Kidney (tissue), 14 donors: ENCODE results near the gene KRTAP10-10. TPM values are rescaled to one million over a fixed set of nuclear protein-coding genes. Genes with fewer than 3 reads are reported as not detected.
"Not testable (repeated sequence)": the region's sequence is repeated elsewhere in the genome, so short reads cannot be mapped to it uniquely, and the experiment has no call there.

ENCODE experiments used
- DNase-seq, 5 donors: peaks; one replicate each; pipeline ENCODE4 v3.0.0-alpha.2; 2013 to 2020
- FAIRE-seq: peaks from 2 replicates; lab custom pipeline; 2012; peaks lifted over from hg19 to GRCh38; lab: Jason Lieb, UNC
- H3K27ac ChIP-seq, 2 donors: one replicate each; pipeline ENCODE4 v1.7.0; 2013; ENCODE audit warnings: low read depth in 2 of 2, low read length in 2 of 2, inconsistent platforms in 1 of 2
- H3K27me3 ChIP-seq: one replicate; pipeline ENCODE4 v1.7.1; 2013; ENCODE audit warnings: low read length, inconsistent platforms; ENCODE audit not compliant: control insufficient read depth, insufficient read depth
- H3K36me3 ChIP-seq, 3 donors: one replicate each; pipeline versions ENCODE4 v1.7.0 to v1.7.1; 2013; ENCODE audit warnings: low read length in 3 of 3, control low read depth in 1 of 3, inconsistent platforms in 1 of 3; ENCODE audit not compliant: insufficient read depth in 3 of 3, control insufficient read depth in 2 of 3
- H3K4me1 ChIP-seq, 3 donors: one replicate each; pipeline versions ENCODE4 v1.7.0 to v1.7.1; 2013; ENCODE audit warnings: low read length in 3 of 3, inconsistent platforms in 1 of 3, low read depth in 1 of 3; ENCODE audit not compliant: control insufficient read depth in 2 of 3, insufficient read depth in 2 of 3
- H3K4me3 ChIP-seq, 3 donors: one replicate each; pipeline versions ENCODE4 v1.7.0 to v1.8.1; 2013; ENCODE audit warnings: low read length in 3 of 3, control low read depth in 1 of 3, inconsistent platforms in 1 of 3
- H3K9ac ChIP-seq, 3 donors: one replicate each; pipeline versions ENCODE4 v1.7.0 to v1.7.1; 2013; ENCODE audit warnings: low read length in 3 of 3, control low read depth in 1 of 3, inconsistent platforms in 1 of 3
- H3K9me3 ChIP-seq, 3 donors: one replicate each; pipeline versions ENCODE4 v1.7.0 to v1.7.1; 2013; ENCODE audit warnings: low read length in 3 of 3, control low read depth in 1 of 3, inconsistent platforms in 1 of 3; ENCODE audit not compliant: control insufficient read depth in 2 of 3, insufficient read depth in 1 of 3
- intact Hi-C: fragments of 100-400 bp; cut with DNase I; formaldehyde crosslinking; loops from one replicate; pipeline ENCODE4 v1.11.1; 2022
- polyA plus RNA-seq: library from polyadenylated mRNA; stranded (reverse); fragments of 350-450 nt; fragmentation: Illumina TruSeq; extraction: RNeasy Lipid Tissue Mini Kit (QIAGEN cat#74804); gene quantifications from one replicate; pipeline ENCODE4 v1.2.3, GENCODE V29; 2014; ENCODE audit warnings: low read depth, low replicate concordance; ENCODE audit not compliant: insufficient read depth
- total RNA-seq: library from RNA; stranded (reverse); fragmentation: NEBNext Ultra II Directional; extraction: Animal tissue kit (Norgen Biotek cat#: 25700); gene quantifications from one replicate; pipeline ENCODE4 v1.2.1, GENCODE V29; 2021
- TF ChIP-seq, protein P1 (sequence below): IDR thresholded peaks from 3 replicates; pipeline ENCODE4 v1.5.1; 2012; ENCODE audit warnings: mild to moderate bottlenecking, moderate library complexity, borderline replicate concordance; ENCODE audit not compliant: insufficient read depth; ENCODE audit errors: extremely low read depth
- donor health status: control.
- donor health status: control.
- donor health status: control.
- donor health status: control.
- donor health status: control.
- donor health status: DM: yes; HTN: yes; CAD: no.
- donor health status: Normal renal cell carcinoma (clear cell type).

KRTAP10-10 gene
- total and polyA plus RNA-seq, 2 donors from 2014 or later = not detected

DNA sequence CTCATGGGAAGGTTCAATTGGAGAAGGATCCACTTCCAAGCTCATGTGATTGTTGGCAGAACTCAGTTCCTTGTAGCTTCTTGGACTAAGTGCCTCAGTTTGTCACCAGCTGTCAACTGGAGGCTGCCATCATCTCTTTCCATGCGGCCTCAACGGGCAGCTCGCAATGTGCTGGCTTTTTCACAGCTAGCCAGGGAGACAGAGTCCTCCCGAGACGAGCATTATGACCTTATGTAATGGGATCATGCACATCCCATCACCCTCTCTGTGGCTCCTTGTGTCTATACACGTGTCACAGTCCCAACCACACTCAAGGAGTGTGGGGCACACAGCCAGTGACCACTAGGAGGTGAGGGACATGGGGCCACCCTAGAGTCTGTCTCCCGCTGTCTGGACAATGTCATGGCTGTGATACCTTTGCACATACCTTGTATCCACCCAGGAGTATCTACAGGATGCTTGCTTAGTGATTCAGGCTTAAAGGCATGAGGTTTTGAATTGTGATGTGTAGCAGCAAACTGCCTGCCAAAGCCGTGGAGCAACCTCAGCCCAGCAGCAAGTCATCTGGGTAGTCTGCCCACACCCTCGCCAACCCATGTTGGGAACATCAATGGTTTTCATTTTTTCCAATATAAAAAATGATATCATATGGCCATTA is 41.0 kb upstream of the KRTAP10-10 start:
- Histone ChIP-seq H3K4me1 (no peaks in the 10 kb centered on the region), H3K36me3 (no peaks in the 10 kb centered on the region), H3K4me3 (no peak overlapping the region), H3K27ac (no peak overlapping the region), H3K9me3 (no peaks in the 10 kb centered on the region), H3K9ac (no peak overlapping the region), H3K27me3 (no peaks in the 10 kb centered on the region)
- no peak for FAIRE-seq
- TF ChIP-seq, protein P1, sequence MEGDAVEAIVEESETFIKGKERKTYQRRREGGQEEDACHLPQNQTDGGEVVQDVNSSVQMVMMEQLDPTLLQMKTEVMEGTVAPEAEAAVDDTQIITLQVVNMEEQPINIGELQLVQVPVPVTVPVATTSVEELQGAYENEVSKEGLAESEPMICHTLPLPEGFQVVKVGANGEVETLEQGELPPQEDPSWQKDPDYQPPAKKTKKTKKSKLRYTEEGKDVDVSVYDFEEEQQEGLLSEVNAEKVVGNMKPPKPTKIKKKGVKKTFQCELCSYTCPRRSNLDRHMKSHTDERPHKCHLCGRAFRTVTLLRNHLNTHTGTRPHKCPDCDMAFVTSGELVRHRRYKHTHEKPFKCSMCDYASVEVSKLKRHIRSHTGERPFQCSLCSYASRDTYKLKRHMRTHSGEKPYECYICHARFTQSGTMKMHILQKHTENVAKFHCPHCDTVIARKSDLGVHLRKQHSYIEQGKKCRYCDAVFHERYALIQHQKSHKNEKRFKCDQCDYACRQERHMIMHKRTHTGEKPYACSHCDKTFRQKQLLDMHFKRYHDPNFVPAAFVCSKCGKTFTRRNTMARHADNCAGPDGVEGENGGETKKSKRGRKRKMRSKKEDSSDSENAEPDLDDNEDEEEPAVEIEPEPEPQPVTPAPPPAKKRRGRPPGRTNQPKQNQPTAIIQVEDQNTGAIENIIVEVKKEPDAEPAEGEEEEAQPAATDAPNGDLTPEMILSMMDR = no peak
- DNase-seq = no peak
- intact Hi-C loops = no loop called here

- TF ChIP-seq, protein P1 = no peak
These were observed 39.1 kb upstream of the KRTAP10-10 start for GRCh38 chr21:44598061-44598460.

DNA sequence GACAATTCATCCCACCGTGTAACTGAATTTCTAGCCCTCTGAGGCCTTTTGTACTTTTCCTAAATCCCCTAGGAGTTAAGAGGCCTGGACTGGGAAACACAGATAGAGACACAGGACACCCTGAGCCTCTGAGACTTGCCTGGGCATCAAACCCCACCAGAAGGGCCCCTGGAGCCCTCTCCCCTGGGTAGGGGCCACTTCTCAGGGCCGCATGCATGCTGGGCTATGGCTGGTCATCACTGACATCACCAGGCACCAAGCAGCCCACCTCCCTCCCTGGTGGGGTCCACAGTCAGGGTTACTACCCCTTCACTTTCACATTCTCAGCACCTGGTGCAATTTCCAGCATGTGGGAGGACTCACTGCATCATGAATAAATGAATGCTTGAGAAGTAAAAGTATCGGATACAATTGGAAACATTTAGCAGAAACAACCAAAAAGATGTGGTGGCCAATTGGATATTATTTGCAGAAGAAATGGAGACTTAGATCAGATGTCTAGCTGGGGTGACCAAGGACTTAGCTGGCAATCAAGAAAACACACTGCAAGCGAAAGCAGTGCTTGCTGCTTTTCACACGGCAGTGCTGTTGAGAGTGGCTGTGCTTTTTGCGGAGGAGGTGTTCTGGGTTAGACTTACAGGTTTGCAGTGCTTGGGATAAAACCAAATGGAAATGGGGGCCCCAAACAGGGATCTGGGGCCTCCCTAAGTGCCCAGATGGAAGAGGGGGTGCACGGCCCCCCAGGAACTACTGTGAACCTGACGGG is 37.7 kb upstream of the KRTAP10-10 start:
- FAIRE-seq = no peak
- intact Hi-C loops = no loop called here
- no peak for DNase-seq
- Histone ChIP-seq H3K36me3 (no peaks in the 10 kb centered on the region), H3K4me1 (no peaks in the 10 kb centered on the region), H3K4me3 (no peak overlapping the region), H3K9me3 (no peaks in the 10 kb centered on the region), H3K9ac (no peak overlapping the region), H3K27me3 (no peaks in the 10 kb centered on the region), H3K27ac (no peak overlapping the region)
- TF ChIP-seq, protein P1 = no peak

More at GRCh38 chr21:44598061-44598460, 39.1 kb upstream of the KRTAP10-10 start:
- Histone ChIP-seq H3K9ac (no peak overlapping the region), H3K4me3 (no peak overlapping the region), H3K27ac (no peak overlapping the region), H3K9me3 (no peaks in the 10 kb centered on the region), H3K4me1 (no peaks in the 10 kb centered on the region), H3K27me3 (no peaks in the 10 kb centered on the region), H3K36me3 (no peaks in the 10 kb centered on the region)
- intact Hi-C loops = no loop called here
- FAIRE-seq (no peak), DNase-seq (no peak)

DNA sequence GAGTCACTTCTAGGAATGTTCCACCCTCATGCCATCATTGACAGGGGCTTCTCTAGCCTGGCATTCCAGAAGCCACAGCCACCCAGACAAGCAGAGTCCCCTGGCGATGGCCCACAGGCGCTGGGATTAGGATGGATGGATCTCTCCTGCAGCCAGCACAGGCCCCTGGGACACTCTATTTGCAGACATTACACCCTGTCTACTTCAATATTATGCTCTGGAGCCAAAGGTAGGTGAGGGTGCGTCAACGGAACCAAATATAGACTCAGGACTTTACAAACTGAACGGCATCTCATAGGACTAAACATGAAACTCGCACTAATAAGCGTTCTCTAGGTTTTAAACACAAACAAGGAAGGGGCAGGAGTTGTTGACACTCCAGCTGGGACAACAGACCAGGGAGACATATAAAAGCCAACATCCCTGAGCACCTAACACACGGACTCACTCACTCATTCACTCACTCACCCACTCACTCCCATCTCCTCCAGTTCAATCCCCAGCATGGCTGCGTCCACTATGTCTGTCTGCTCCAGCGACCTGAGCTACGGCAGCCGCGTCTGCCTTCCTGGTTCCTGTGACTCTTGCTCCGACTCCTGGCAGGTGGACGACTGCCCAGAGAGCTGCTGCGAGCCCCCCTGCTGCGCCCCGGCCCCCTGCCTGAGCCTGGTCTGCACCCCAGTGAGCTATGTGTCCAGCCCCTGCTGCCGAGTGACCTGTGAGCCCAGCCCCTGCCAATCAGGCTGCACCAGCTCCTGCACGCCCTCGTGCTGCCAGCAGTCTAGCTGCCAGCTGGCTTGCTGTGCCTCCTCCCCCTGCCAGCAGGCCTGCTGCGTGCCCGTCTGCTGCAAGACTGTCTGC is 36.8 kb upstream of the KRTAP10-10 start, which contains the start of gene KRTAP10-7:
TSS of gene KRTAP10-7 (plus strand) at position 480 of the 861 bp plus-strand sequence. CDS start at position 505, 25 bp downstream.
- H3K9me3 ChIP-seq, FAIRE-seq, H3K27ac ChIP-seq, DNase-seq, intact Hi-C loops, H3K36me3 ChIP-seq, H3K27me3 ChIP-seq, H3K4me3 ChIP-seq, H3K4me1 ChIP-seq, H3K9ac ChIP-seq: not testable (repeated sequence)

DNA sequence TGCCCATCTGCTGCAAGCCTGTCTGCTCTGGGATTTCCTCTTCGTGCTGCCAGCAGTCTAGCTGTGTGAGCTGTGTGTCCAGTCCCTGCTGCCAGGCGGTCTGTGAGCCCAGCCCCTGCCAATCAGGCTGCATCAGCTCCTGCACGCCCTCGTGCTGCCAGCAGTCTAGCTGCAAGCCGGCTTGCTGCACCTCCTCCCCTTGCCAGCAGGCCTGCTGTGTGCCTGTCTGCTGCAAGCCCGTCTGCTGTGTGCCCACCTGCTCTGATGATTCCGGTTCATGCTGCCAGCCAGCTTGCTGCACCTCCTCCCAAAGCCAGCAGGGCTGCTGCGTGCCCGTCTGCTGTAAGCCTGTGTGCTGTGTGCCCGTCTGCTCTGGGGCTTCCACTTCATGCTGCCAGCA is 36.1 kb upstream of the KRTAP10-10 start:
- H3K27me3 ChIP-seq, DNase-seq, H3K4me3 ChIP-seq, H3K36me3 ChIP-seq, H3K9ac ChIP-seq, intact Hi-C loops, FAIRE-seq, H3K27ac ChIP-seq, H3K9me3 ChIP-seq, H3K4me1 ChIP-seq: not testable (repeated sequence)
